ENCODE results near the gene JAG1.

DNA sequence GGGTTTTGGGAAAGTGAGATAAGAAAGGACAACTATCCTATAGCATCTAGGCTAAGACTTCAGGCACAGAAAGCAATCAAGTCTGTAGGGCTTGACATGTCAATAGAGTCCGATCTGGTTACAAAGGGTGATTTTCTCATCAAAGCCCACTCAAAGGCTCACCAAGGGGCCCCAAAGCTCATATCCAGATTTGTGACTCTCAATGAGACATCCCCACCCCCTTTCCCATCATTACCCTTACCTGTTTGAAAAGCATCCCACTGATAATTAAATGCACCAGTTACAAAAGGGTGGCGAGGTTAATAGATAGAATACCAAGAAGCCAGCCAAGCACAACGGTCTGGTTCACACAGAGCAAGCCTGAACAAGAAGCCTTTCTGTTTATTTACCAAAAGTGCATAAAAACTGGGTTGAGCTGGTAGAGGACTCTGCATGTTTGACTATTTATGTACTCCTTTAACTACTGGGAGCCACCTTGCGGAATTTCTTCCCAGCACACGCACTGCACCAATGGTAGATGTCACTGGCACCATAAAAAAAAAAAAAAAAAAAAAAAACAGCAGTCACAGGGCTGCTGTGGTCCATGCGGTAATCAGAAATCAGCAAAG is 6.1 kb downstream of the JAG1 start:
- TF ChIP-seq, protein P1, sequence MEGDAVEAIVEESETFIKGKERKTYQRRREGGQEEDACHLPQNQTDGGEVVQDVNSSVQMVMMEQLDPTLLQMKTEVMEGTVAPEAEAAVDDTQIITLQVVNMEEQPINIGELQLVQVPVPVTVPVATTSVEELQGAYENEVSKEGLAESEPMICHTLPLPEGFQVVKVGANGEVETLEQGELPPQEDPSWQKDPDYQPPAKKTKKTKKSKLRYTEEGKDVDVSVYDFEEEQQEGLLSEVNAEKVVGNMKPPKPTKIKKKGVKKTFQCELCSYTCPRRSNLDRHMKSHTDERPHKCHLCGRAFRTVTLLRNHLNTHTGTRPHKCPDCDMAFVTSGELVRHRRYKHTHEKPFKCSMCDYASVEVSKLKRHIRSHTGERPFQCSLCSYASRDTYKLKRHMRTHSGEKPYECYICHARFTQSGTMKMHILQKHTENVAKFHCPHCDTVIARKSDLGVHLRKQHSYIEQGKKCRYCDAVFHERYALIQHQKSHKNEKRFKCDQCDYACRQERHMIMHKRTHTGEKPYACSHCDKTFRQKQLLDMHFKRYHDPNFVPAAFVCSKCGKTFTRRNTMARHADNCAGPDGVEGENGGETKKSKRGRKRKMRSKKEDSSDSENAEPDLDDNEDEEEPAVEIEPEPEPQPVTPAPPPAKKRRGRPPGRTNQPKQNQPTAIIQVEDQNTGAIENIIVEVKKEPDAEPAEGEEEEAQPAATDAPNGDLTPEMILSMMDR (IDR thresholded peaks at IDR 0.05): no peak
- TF ChIP-seq EP300 (IDR thresholded peaks at IDR 0.05) (no peak), POLR2AphosphoS5 (IDR thresholded peaks at IDR 0.05) (no peak), POLR2A (IDR thresholded peaks at IDR 0.05; ENCODE audit: low read depth) (no peak)

Data from esophagus muscularis mucosa (tissue), 4 donors.